HuH-7.5 (cell line): ENCODE results near the gene CDH26.

Source experiments
- DNase-seq: peaks from one replicate; pipeline ENCODE4 v3.0.0; 2011; ENCODE audit warnings: low spot score

Gene CDH26

GRCh38 chr20:60046860-60047259 is 88.6 kb downstream of the CDH26 start:
- DNase-seq = no peak

GRCh38 chr20:60048634-60049521 is 90.7 kb downstream of the CDH26 start:
- DNase-seq = no peak

- no peak for DNase-seq
Measured at GRCh38 chr20:60049601-60050000, 91.4 kb downstream of the CDH26 start.

- DNase-seq = peak; percentile 63
Measured at GRCh38 chr20:60050193-60050947, 92.1 kb downstream of the CDH26 start.

GRCh38 chr20:60051911-60052310 is 93.7 kb downstream of the CDH26 start:
- DNase-seq = no peak

GRCh38 chr20:60052322-60052721 is 94.1 kb downstream of the CDH26 start:
- no peak for DNase-seq

GRCh38 chr20:60053125-60053817 is 95.0 kb downstream of the CDH26 start:
- DNase-seq = no peak

- DNase-seq = no peak
Measured at GRCh38 chr20:60053818-60054190, 95.6 kb downstream of the CDH26 start.

GRCh38 chr20:60054716-60055634 is 96.8 kb downstream of the CDH26 start:
- no peak for DNase-seq

- no peak for DNase-seq
Measured at GRCh38 chr20:60055740-60056139, 97.5 kb downstream of the CDH26 start.

- DNase-seq = no peak
Measured at GRCh38 chr20:60056407-60057122, 98.3 kb downstream of the CDH26 start.

GRCh38 chr20:60057123-60057865 is 99.1 kb downstream of the CDH26 start:
- DNase-seq = peak; percentile 76

- no peak for DNase-seq
Measured at GRCh38 chr20:60057866-60058807, 99.9 kb downstream of the CDH26 start.

GRCh38 chr20:60058879-60059278 is 100.7 kb downstream of the CDH26 start:
- no peak for DNase-seq

GRCh38 chr20:60060006-60060557 is 101.9 kb downstream of the CDH26 start:
- no peak for DNase-seq

- DNase-seq = no peak
Measured at GRCh38 chr20:60060593-60060992, 102.4 kb downstream of the CDH26 start.

- no peak for DNase-seq
Measured at GRCh38 chr20:60062431-60063047, 104.3 kb downstream of the CDH26 start.

- DNase-seq = peak; percentile 43
Measured at GRCh38 chr20:60063048-60063451, 104.8 kb downstream of the CDH26 start.
